Ramos (cell line): ENCODE data around the gene GBF1.

Experiments used
- in situ Hi-C: fragments of 300-500 bp; cut with MboI; formaldehyde crosslinking; loops from one replicate; pipeline ENCODE4 v1.14.3; 2022; ENCODE audit warnings: low sequenced_read_pairs; ENCODE audit not compliant: unreplicated experiment

The GBF1 gene

GRCh38 chr10:102413053-102413705 lies 167.8 kb downstream of the GBF1 start:
- in situ Hi-C loops: no loop called here

DNA sequence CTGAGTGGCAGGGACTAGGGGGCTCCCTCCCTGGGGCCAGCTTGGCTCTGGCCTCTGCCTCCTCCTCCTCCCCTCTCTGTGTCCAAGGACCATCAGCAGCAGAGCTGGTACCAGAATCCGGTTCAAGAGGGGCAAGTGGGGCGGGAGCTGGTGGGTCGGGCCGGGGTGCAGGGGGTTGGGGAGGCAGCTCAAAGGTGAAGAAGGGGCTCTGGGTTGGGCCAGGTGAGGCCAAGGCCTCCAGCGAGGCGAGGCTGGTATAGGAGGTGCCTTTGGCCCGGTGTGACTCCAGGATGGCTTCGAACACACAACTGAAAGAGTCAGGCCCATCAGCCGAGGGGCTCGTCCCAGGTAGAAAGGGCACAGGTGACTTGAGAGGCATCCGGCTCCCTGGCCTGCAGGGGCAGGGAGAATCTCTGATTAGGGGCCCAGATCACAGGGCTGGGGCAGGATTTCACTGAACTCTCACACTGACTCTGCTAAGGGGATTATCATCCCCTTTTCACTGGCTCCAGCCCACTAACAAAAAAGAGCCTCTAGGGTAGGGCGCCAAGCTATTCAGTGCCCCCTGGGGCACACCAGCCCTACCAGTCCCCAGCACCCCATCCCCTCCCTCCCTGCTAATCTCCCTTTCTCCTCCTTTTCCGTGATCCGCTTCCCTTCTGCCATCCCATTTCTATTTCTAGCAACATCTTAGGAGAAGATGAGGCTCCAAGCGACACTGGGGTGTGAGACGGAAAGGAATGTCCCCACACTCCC lies 168.7 kb downstream of the GBF1 start:
- in situ Hi-C loops: no loop called here

DNA sequence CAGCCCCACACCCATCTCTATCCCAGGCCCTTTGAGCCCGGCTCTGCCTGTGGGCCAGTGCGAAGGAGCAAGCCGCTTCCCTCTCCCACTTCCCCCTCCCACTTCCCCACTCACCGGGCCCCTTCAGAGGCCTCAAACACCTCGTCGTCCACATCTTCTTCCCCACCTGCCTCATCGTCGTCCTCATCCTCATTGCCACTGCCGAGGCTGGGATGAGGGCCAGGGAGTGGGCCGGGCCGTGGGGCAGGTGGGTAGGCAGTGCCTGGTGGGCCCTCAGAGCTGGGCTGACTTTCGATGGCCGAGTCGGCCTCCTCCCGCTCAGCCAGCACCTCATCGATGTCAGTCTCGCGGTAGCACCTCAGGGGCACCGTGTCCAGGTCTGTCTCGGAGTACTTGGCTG lies 169.4 kb downstream of the GBF1 start:
- in situ Hi-C loops: no loop called here

- in situ Hi-C loops: no loop called here
Observed at GRCh38 chr10:102416283-102416682, 171.0 kb downstream of the GBF1 start.

DNA sequence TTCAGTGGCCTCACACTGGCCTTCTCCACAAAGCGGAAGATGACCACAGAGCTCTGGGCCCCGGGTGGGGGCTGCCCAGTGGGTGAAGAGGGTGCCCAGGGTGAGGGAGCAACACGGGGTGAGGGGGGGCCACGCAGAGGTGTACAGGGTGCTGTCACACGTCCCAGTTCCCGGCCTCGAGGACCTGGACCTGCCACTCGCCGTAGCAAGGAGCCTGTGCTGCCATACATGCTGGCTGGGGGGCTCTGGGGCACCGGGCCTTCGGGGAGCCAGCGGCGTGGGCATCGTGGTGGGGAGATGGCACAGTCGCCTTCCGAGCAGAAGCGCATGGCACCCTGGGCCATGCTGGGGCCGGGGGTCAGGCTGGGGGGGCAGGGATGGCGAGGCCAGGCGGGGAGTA lies 171.4 kb downstream of the GBF1 start:
- in situ Hi-C loops: no loop called here

DNA sequence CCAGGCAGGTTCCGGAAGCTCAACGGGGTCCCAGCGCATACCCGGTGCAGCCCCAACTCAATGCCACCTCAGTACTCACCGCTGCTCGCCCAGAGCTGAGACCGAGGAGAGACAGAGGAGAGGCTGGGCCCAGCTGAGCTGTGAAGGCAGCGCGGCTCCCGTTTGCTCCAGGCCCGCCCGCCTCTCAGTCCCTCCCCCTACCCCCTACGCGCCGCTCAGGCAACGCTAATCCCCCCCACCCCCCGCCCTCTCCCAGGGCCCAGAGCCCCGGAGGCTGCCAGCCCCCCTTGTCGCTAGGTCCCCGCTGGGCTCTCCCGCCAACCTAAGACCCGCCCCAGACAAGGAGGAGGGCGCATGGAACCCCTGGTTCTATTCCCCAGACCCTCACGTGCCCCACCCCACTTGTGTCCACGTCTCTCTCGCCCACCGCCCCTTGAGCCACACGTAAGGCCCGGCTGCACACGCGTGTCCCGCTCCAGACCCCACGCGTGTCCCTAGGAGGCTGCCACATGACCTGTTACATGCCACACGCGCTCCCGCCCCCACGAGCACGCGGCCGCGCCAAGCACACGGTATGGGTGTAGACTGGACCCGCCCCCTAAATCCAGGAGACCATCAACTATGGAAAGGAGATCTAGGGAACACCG lies 173.4 kb downstream of the GBF1 start, which contains the start of gene PSD:
PSD (minus strand) TSS at position 164 of the 647 bp plus-strand sequence. CDS start 1,747 bp downstream, outside the sequence.
- in situ Hi-C loops: no loop called here

DNA sequence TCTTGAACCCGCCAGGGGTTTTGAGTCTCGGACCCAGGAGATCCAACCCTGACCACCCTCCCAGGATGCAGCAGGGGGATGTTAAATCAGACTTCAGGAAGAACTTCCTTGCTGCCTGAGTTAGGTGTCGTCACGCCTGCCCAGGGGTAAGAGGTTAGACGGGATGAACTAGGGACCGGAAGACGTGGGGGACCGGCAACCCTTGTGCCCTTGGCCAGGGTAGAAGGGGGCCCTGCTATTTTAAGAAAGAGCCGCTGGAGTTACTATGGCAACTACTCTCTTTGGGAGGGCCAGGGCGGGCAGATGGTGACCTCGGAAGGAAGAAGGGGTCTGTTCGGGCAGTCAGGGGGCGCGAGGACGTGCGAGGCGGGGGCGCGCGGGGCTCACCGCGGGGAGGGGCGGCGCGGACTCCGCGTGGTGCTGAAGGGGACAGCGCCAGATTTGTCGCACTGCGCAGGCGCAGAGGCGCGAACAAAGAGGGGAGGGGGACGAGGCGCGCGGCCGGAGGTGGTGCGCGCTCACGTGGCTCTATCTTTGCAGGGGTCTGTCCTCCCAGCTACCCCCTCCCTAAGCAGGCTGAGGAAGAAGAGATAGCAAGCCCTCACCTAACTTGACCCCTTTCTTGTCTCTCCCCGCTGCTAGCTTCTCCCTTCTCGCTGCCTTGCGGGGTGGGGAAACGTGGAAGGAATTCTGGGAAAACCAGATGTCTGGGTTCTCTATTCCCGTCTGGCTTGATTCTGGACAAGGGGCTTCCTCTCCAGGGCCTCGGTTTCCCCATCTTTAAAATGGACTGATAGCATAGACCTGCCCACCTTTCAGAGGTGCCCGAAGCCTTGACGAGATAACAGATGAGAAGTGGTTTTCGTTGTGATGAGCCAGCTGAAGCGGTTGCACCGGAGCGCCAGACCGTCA lies 174.2 kb downstream of the GBF1 start:
- in situ Hi-C loops: no loop called here

GRCh38 chr10:102420181-102420713 lies 174.9 kb downstream of the GBF1 start:
- in situ Hi-C loops: no loop called here

DNA sequence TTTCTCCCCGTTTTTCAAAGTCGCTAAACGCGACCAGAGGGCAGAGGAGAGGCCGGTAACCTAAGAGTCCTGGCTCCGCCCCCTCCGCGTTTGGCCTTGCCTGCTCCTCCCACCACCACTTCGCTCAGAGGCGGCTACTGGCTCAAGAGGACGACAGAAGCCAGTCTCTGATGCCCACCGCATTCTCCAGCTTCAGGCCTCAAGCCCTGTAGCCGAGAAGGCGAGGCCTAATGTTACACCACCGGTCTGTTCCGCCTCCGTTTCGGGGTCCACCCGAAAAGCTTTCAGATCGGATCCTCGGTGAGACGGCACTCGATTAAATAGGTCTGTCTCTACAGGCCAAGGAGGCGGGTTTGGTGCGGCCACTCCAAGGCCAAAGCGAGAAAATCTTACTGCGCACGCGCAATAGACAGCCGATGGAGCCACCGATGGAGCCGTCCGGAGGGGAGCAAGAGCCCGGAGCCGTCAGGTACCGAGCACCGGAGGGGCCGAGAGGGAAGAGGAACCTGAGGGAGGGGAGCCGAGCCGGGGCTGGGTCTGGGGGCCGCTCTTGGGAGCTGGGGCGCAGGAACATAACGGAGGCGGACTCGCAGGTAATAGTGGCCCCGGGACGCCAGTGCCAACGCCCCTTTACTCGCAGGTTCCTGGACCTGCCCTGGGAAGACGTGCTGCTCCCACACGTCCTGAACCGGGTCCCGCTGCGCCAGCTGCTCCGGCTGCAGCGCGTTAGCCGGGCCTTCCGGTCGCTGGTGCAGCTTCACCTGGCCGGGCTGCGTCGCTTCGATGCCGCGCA lies 175.6 kb downstream of the GBF1 start, which contains the start of gene FBXL15:
FBXL15 (plus strand) TSS at position 123 of the 793 bp plus-strand sequence; CDS start at position 417, 294 bp downstream.
- in situ Hi-C loops: no loop called here

DNA sequence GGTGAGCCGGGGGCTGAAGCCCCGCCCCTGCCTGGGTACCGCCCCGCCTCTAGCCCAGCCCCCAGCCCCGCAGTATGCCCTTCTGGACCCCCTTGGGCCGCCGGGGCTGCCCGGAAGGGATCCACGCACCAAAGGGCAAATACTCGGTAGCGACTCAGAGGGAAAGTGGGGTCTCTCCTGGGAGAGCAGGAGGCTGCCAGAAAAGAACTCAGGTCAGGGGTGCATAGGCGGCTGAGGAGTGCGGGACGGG lies 176.1 kb downstream of the GBF1 start:
- in situ Hi-C loops: no loop called here

- in situ Hi-C loops: no loop called here
Observed at GRCh38 chr10:102421757-102422512, 176.6 kb downstream of the GBF1 start.

DNA sequence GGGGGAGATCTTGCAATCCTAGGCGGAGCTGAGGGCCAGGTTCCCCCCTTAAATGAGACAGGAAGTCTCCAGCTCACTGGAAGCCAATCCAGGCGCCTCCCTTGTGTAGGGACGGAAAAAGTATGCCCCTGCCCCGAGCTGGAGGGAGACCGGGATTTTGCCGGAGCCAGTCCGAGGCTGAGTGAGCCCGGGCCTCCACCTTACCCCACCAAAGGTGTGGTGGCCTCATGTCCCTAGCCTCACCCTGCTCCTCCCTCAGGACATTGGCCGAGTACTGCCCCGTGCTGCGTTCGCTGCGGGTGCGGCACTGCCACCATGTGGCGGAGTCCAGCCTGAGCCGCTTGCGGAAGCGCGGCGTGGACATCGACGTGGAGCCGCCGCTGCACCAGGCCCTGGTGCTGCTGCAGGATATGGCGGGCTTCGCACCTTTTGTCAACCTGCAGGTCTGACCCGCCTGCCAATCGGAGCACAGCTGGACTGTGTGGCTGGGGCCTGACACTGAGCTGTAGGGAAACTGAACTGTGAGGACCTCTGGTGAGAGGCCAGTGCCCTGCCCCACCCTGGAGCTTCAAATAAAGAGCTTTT lies 177.3 kb downstream of the GBF1 start:
- in situ Hi-C loops: no loop called here

DNA sequence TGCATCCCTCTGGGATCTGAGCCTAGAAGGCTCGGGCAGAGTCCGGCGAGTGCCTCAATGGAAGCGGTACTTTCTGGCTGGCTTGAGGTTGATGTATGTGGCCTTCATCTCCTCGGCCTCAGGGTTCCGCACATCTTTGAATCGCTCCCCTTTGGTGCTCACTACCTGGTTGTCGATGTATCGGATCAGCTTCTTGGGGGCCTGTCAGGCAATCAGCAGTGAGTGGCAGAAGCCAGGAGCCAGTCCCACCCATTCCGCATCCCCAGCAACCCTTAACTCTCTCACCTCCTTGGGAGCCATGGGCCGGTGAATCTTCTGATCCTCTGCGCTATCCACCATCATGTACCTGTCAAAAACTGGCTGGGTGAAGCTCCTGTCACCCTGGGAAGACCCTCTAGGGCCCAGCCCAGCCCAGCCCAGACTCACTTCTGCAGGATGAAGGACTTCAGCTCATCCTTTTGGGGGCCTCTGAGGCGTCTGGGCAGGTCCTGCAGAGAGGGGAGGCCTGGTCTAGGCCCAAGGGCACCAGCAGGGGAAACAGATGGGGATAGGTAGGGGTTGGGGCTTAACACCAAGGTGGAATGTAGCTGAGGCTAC lies 178.1 kb downstream of the GBF1 start:
- in situ Hi-C loops: no loop called here

DNA sequence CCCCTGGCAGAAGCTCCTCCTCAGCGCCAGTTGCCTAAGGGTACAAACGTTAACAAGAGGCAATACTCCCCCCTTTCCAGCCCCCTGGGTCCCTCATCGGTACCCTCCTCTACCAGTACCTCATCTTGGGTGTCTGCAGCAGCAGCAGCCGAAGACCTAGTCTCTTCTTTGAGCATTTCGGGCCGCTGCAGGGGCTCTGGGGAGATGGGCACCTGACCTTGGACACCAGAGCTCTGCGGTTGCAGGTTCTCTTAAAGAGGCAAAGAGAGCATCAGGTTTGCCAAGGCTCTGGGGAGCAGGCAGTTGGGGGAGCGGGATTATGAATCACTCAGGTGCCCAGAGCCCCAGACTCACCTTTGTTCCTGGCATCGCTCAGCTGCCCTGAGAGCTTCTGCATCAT lies 178.8 kb downstream of the GBF1 start:
- in situ Hi-C loops: no loop called here

DNA sequence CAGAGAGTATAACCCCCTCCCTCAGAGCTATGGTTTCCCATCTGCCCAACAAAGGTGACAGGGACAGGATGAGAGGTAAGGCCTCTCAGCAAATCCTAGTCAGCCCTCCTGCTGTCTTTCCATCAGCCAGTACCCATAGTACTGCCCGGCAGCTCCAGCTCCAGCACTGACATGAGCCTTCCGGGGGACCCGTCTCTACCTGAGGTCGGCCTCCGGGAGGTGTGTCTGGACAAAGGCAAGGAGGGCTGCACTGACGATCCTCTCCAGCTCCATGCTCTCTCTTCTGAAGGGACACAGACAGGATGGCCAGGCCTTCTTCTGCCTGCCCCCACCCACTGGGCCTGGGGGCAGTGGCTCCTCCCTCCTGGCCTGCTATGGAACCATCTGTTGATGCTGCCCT lies 179.6 kb downstream of the GBF1 start:
- in situ Hi-C loops: no loop called here

- in situ Hi-C loops: no loop called here
Observed at GRCh38 chr10:102425444-102425843, 180.1 kb downstream of the GBF1 start.

DNA sequence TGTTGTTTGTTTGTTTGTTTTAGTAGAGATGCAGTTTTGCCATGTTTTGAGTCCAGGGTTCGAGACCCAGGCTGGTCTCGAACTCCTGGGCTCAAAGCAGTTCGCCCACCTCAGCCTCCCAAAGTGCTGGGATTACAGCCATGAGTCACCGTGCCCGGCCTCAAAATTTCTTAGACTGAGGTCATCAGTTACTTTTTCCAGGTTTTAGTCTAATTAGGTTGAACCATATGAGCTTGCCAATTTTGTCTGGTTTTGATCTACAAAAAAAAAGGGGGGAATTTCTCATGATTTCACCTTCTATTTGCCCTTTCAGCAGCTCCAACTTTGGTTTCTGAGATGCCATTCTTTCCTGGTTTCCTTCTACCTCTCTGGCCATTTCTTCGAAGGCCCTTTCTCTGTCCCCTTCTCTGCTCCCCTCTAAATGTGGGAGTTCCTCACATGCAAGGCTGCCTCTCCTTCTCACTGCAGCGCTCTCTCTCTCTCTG lies 181.5 kb downstream of the GBF1 start:
- in situ Hi-C loops: no loop called here

GRCh38 chr10:102429468-102429867 lies 184.1 kb downstream of the GBF1 start:
- in situ Hi-C loops: no loop called here
